Measurements from ENCODE around the gene EXOC4. TPM values are rescaled to one million over a fixed set of nuclear protein-coding genes. Genes with fewer than 3 reads are reported as not detected.

EXOC4 gene
- total RNA-seq, 4 donors from 2014 or later, result 60.0 to 187 (median 80.1) TPM

- H3K36me3 ChIP-seq, result no peaks in the 10 kb centered on the region
- H3K27me3 ChIP-seq, result no peaks in the 10 kb centered on the region
- TF ChIP-seq CTCF (IDR thresholded peaks at IDR 0.05), result no peak
- TF ChIP-seq POLR2AphosphoS5 (IDR thresholded peaks at IDR 0.05), result no peak
- no peak for TF ChIP-seq POLR2A (IDR thresholded peaks at IDR 0.05)
- no peak for TF ChIP-seq EP300 (IDR thresholded peaks at IDR 0.05)
- no peak for DNase-seq (ENCODE audit: low spot score in 2 of 2)
- H3K9me3 ChIP-seq, result no peaks in the 10 kb centered on the region
- H3K4me1 ChIP-seq, result no peaks in the 10 kb centered on the region
- WGBS, result 97% methylated on average over 2 of the region's 2 CpGs
- H3K4me3 ChIP-seq, result no peak overlapping the region
- H3K27ac ChIP-seq, result no peak overlapping the region
Observed at GRCh38 chr7:133712544-133712943, 459.7 kb downstream of the EXOC4 start.

GRCh38 chr7:133714654-133715053 lies 461.8 kb downstream of the EXOC4 start:
- H3K27me3 ChIP-seq, result no peaks in the 10 kb centered on the region
- no peak overlapping the region for H3K27ac ChIP-seq
- no peak for DNase-seq (ENCODE audit: low spot score in 2 of 2)
- no peaks in the 10 kb centered on the region for H3K4me1 ChIP-seq
- TF ChIP-seq POLR2A (IDR thresholded peaks at IDR 0.05) (no peak), POLR2AphosphoS5 (IDR thresholded peaks at IDR 0.05) (no peak), CTCF (IDR thresholded peaks at IDR 0.05) (no peak), EP300 (IDR thresholded peaks at IDR 0.05) (no peak)
- WGBS, result 91% methylated on average over 3 of the region's 3 CpGs
- H3K4me3 ChIP-seq, result no peak overlapping the region
- H3K36me3 ChIP-seq, result no peaks in the 10 kb centered on the region
- no peaks in the 10 kb centered on the region for H3K9me3 ChIP-seq

GRCh38 chr7:133718131-133718530 lies 465.3 kb downstream of the EXOC4 start:
- no peak overlapping the region for H3K27ac ChIP-seq
- TF ChIP-seq POLR2AphosphoS5 (IDR thresholded peaks at IDR 0.05) (no peak), EP300 (IDR thresholded peaks at IDR 0.05) (no peak), POLR2A (IDR thresholded peaks at IDR 0.05) (no peak), CTCF (IDR thresholded peaks at IDR 0.05) (no peak)
- no peak overlapping the region for H3K4me3 ChIP-seq
- H3K27me3 ChIP-seq, result no peaks in the 10 kb centered on the region
- no peaks in the 10 kb centered on the region for H3K4me1 ChIP-seq
- no peaks in the 10 kb centered on the region for H3K36me3 ChIP-seq
- DNase-seq (ENCODE audit: low spot score in 2 of 2), result no peak
- WGBS, result 94% methylated on average over 1 of the region's 1 CpG
- no peaks in the 10 kb centered on the region for H3K9me3 ChIP-seq

GRCh38 chr7:133723044-133723443 lies 470.2 kb downstream of the EXOC4 start:
- H3K27ac ChIP-seq, result no peak overlapping the region
- H3K27me3 ChIP-seq, result no peaks in the 10 kb centered on the region
- no peak for TF ChIP-seq CTCF (IDR thresholded peaks at IDR 0.05)
- no peak for TF ChIP-seq POLR2AphosphoS5 (IDR thresholded peaks at IDR 0.05)
- TF ChIP-seq EP300 (IDR thresholded peaks at IDR 0.05), result no peak
- TF ChIP-seq POLR2A (IDR thresholded peaks at IDR 0.05), result no peak
- no peak overlapping the region for H3K4me3 ChIP-seq
- no peaks in the 10 kb centered on the region for H3K36me3 ChIP-seq
- H3K4me1 ChIP-seq, result no peaks in the 10 kb centered on the region
- no peaks in the 10 kb centered on the region for H3K9me3 ChIP-seq
- 81% methylated on average over 1 of the region's 1 CpG for WGBS
- DNase-seq (ENCODE audit: low spot score in 2 of 2), result no peak

GRCh38 chr7:133724148-133724547 lies 471.3 kb downstream of the EXOC4 start:
- Histone ChIP-seq H3K4me1 (no peaks in the 10 kb centered on the region), H3K9me3 (no peaks in the 10 kb centered on the region), H3K27ac (no peak overlapping the region), H3K36me3 (no peaks in the 10 kb centered on the region), H3K4me3 (no peak overlapping the region), H3K27me3 (no peaks in the 10 kb centered on the region)
- TF ChIP-seq EP300 (IDR thresholded peaks at IDR 0.05) (no peak), POLR2A (IDR thresholded peaks at IDR 0.05) (no peak), POLR2AphosphoS5 (IDR thresholded peaks at IDR 0.05) (no peak), CTCF (IDR thresholded peaks at IDR 0.05) (no peak)
- DNase-seq (ENCODE audit: low spot score in 2 of 2), result no peak
- 99% methylated on average over 2 of the region's 2 CpGs for WGBS
